Stomach (tissue), 9 donors: ENCODE data around the gene SLC29A3. TPM values are rescaled to one million over a fixed set of nuclear protein-coding genes. Genes with fewer than 3 reads are reported as not detected.

Experiments used
- DNase-seq, 2 donors: peaks; one replicate each; pipeline versions ENCODE4 v3.0.0 to v3.0.0-alpha.2; 2013 to 2019
- H3K27ac ChIP-seq, 5 donors: fragments of 200-600 bp in 4 of 5; sonication (generic) in 4 of 5; one replicate each; pipeline ENCODE4 v1.5.1; 2013 to 2019; ENCODE audit warnings: mild to moderate bottlenecking in 1 of 5, moderate library complexity in 1 of 5
- H3K27me3 ChIP-seq, 3 donors: fragments of 200-600 bp; sonication (generic); one replicate each; pipeline ENCODE4 v1.5.1; 2017 to 2019; ENCODE audit warnings: mixed run types in 1 of 3
- H3K36me3 ChIP-seq, 4 donors: fragments of 200-600 bp; sonication (generic); 1 replicate in 3 of 4; 2 replicates in 1 of 4; pipeline ENCODE4 v1.5.1; 2016 to 2019
- H3K4me1 ChIP-seq, 4 donors: fragments of 200-600 bp; sonication (generic); one replicate each; pipeline ENCODE4 v1.5.1; 2016 to 2019
- H3K4me3 ChIP-seq, 4 donors: fragments of 200-600 bp; sonication (generic) in 3 of 4; one replicate each; pipeline ENCODE4 v1.5.1; 2016 to 2019; ENCODE audit warnings: mild to moderate bottlenecking in 1 of 4
- H3K9me3 ChIP-seq, 4 donors: fragments of 200-600 bp; sonication (generic); one replicate each; pipeline ENCODE4 v1.5.1; 2016 to 2019
- CTCF ChIP-seq, 7 experiments: fragments of 450-650 bp in 4 of 7; fragments of 200-600 bp in 3 of 7; sonication (generic) in 3 of 7; IDR thresholded peaks; one replicate each; pipeline ENCODE4 v1.5.1; 2016 to 2019; ENCODE audit warnings: antibody characterized with exemption in 7 of 7, control low read depth in 2 of 7, mild to moderate bottlenecking in 1 of 7
- EP300 ChIP-seq: sonication (generic); formaldehyde crosslinking; IDR thresholded peaks from one replicate; pipeline ENCODE4 v1.6.1; 2017; ENCODE audit warnings: antibody characterized with exemption
- POLR2A ChIP-seq, 4 donors: fragments of 450-650 bp; IDR thresholded peaks; one replicate each; pipeline ENCODE4 v1.6.1; 2016; ENCODE audit warnings: antibody characterized with exemption in 4 of 4, control low read depth in 2 of 4, mild to moderate bottlenecking in 1 of 4, moderate library complexity in 1 of 4
- POLR2AphosphoS5 ChIP-seq, 3 donors: sonication (generic); formaldehyde crosslinking; IDR thresholded peaks; one replicate each; pipeline ENCODE4 v1.6.1; 2016; ENCODE audit warnings: antibody characterized with exemption in 3 of 3
- WGBS, 5 donors: extraction: QIAGEN DNeasy Blood & Tissue Kit in 3 of 5; methylation state at CpG; one replicate each; pipeline versions ENCODE4 v1.1.5 to v1.1.7; 2013 to 2018; 5-methylcytosine and 5-hydroxymethylcytosine counted together
- intact Hi-C: fragments of 100-400 bp; cut with DNase I; formaldehyde crosslinking; loops from one replicate; pipeline ENCODE4 v1.15.1; 2023; ENCODE audit warnings: low total_unique reads
- polyA plus RNA-seq, 3 donors: library from polyadenylated mRNA; stranded (reverse); fragments of 200-250 nt; gene quantifications; one replicate each; pipeline ENCODE4 v1.2.3, GENCODE V29; 2013
- total RNA-seq, 5 donors: library from RNA; depleted of rRNA; stranded (reverse); fragments of >200 nt; gene quantifications; one replicate each; pipeline versions ENCODE4 v1.1.0 to v1.2.3, GENCODE V29; 2014 to 2016
- donor health status: healthy with polysubstance abuse.
- donor health status: Bipolar disorder and iron deficiency.
- donor health status: healthy.

The SLC29A3 gene
- total and polyA plus RNA-seq, 8 donors = 2.8 to 23.7 (median 4.2) TPM; not detected in 2

- DNase-seq = no peak
- Histone ChIP-seq H3K27me3 (no peaks in the 10 kb centered on the region), H3K4me3 (no peak overlapping the region), H3K4me1 (no peaks in the 10 kb centered on the region), H3K9me3 (no peaks in the 10 kb centered on the region), H3K27ac (no peak overlapping the region), H3K36me3 (peaks cover 0 to 60% (median 46%) of the 10 kb centered on the region in 4 donors)
- no peak for TF ChIP-seq CTCF (IDR thresholded peaks at IDR 0.05)
- no peak for TF ChIP-seq POLR2A (IDR thresholded peaks at IDR 0.05)
- TF ChIP-seq POLR2AphosphoS5 (IDR thresholded peaks at IDR 0.05) = no peak
- TF ChIP-seq EP300 = no peak
- 89 to 100% (median 91%) methylated on average over 2 of the region's 2 CpGs; no CpG with 5 or more reads in 1 of the 5 donors for WGBS, 5 donors
- intact Hi-C loops = loop anchor here (5.0 kb wide), 1 partner anchor 360 kb away; no protein-coding TSS in a partner anchor
Measured at GRCh38 chr10:71282323-71282680, 36.8 kb upstream of the SLC29A3 start.

GRCh38 chr10:71283410-71283809 is 35.6 kb upstream of the SLC29A3 start:
- H3K4me1 ChIP-seq = no peaks in the 10 kb centered on the region
- no peak overlapping the region for H3K27ac ChIP-seq
- peaks cover 0 to 71% (median 57%) of the 10 kb centered on the region in 4 donors for H3K36me3 ChIP-seq
- TF ChIP-seq POLR2A (IDR thresholded peaks at IDR 0.05) = no peak
- intact Hi-C loops = loop anchor here (5.0 kb wide), 1 partner anchor 361 kb away; no protein-coding TSS in a partner anchor
- no peaks in the 10 kb centered on the region for H3K9me3 ChIP-seq
- no peaks in the 10 kb centered on the region for H3K27me3 ChIP-seq
- DNase-seq = no peak
- 78 to 85% (median 82%) methylated on average over 6 of the region's 6 CpGs for WGBS, 5 donors
- no peak overlapping the region for H3K4me3 ChIP-seq

GRCh38 chr10:71283876-71284275 is 35.2 kb upstream of the SLC29A3 start:
- no peaks in the 10 kb centered on the region for H3K4me1 ChIP-seq
- TF ChIP-seq EP300 = no peak
- no peak for TF ChIP-seq CTCF (IDR thresholded peaks at IDR 0.05)
- no peak for TF ChIP-seq POLR2A (IDR thresholded peaks at IDR 0.05)
- TF ChIP-seq POLR2AphosphoS5 (IDR thresholded peaks at IDR 0.05) = no peak
- H3K27ac ChIP-seq = no peak overlapping the region
- intact Hi-C loops = loop anchor here (5.0 kb wide), 1 partner anchor 362 kb away; no protein-coding TSS in a partner anchor
- no peak overlapping the region for H3K4me3 ChIP-seq
- 88 to 95% (median 91%) methylated on average over 9 to 10 of the region's 10 CpGs for WGBS, 5 donors
- DNase-seq = no peak
- no peaks in the 10 kb centered on the region for H3K27me3 ChIP-seq
- H3K9me3 ChIP-seq = no peaks in the 10 kb centered on the region
- peaks cover 0 to 76% (median 62%) of the 10 kb centered on the region in 4 donors for H3K36me3 ChIP-seq

GRCh38 chr10:71284544-71285179 is 34.4 kb upstream of the SLC29A3 start:
- DNase-seq = no peak
- 86 to 92% (median 88%) methylated on average over 8 to 19 of the region's 19 CpGs for WGBS, 5 donors
- Histone ChIP-seq H3K27ac (no peak overlapping the region), H3K4me3 (no peak overlapping the region), H3K36me3 (peaks cover 0 to 81% (median 60%) of the 10 kb centered on the region in 4 donors), H3K4me1 (no peaks in the 10 kb centered on the region), H3K9me3 (no peaks in the 10 kb centered on the region), H3K27me3 (no peaks in the 10 kb centered on the region)
- intact Hi-C loops = loop anchor here (5.0 kb wide), 1 partner anchor 362 kb away; no protein-coding TSS in a partner anchor
- TF ChIP-seq POLR2AphosphoS5 (IDR thresholded peaks at IDR 0.05) (no peak), EP300 (no peak), POLR2A (IDR thresholded peaks at IDR 0.05) (no peak), CTCF (IDR thresholded peaks at IDR 0.05) (no peak)

- Histone ChIP-seq H3K9me3 (no peaks in the 10 kb centered on the region), H3K27ac (no peak overlapping the region), H3K36me3 (peaks cover 0 to 77% (median 55%) of the 10 kb centered on the region in 4 donors), H3K4me3 (no peak overlapping the region), H3K4me1 (no peaks in the 10 kb centered on the region), H3K27me3 (no peaks in the 10 kb centered on the region)
- intact Hi-C loops = no loop called here
- DNase-seq = peak; percentile 44 to 83
- 20 to 48% (median 42%) methylated on average over 1 to 11 of the region's 11 CpGs for WGBS, 5 donors
- TF ChIP-seq POLR2AphosphoS5 (IDR thresholded peaks at IDR 0.05) (no peak), POLR2A (IDR thresholded peaks at IDR 0.05) (no peak), CTCF (IDR thresholded peaks at IDR 0.05) (peak in 5 of 7 experiments; percentile 46 to 76 (median 54)), EP300 (no peak)
Measured at GRCh38 chr10:71285180-71285545, 33.9 kb upstream of the SLC29A3 start.
